Activated CD4-positive, alpha-beta T cell treated with anti-CD3 and anti-CD28 coated beads, Interleukin-10, Interleukin-2, amounts not matched to agents 100 ng/mL and 50 ng/mL, durations not matched to agents 16 hours and 8 hours (primary cell): ENCODE results near the gene LAMA3.

ENCODE experiments used
- DNase-seq: peaks from one replicate; pipeline ENCODE4 v3.0.0-alpha.2; 2020

LAMA3 gene

GRCh38 chr18:23882616-23883276 lies 193.5 kb downstream of the LAMA3 start:
- no peak for DNase-seq

- DNase-seq = no peak
These were observed 194.1 kb downstream of the LAMA3 start for GRCh38 chr18:23883277-23883790.

- no peak for DNase-seq
These were observed 195.6 kb downstream of the LAMA3 start for GRCh38 chr18:23884681-23885375.

GRCh38 chr18:23885750-23886149 lies 196.5 kb downstream of the LAMA3 start:
- peak; percentile 11 for DNase-seq

GRCh38 chr18:23887035-23887434 lies 197.8 kb downstream of the LAMA3 start:
- no peak for DNase-seq

GRCh38 chr18:23887493-23887892 lies 198.2 kb downstream of the LAMA3 start:
- DNase-seq = no peak

- DNase-seq = no peak
These were observed 199.6 kb downstream of the LAMA3 start for GRCh38 chr18:23888881-23889280.

- DNase-seq = no peak
These were observed 200.7 kb downstream of the LAMA3 start for GRCh38 chr18:23889907-23890306.

- DNase-seq = no peak
These were observed 201.3 kb downstream of the LAMA3 start for GRCh38 chr18:23890589-23890988.

GRCh38 chr18:23893653-23894052 lies 204.4 kb downstream of the LAMA3 start:
- no peak for DNase-seq

GRCh38 chr18:23894661-23895175 lies 205.5 kb downstream of the LAMA3 start:
- no peak for DNase-seq

GRCh38 chr18:23897291-23897690 lies 208.0 kb downstream of the LAMA3 start:
- no peak for DNase-seq

GRCh38 chr18:23897733-23898132 lies 208.5 kb downstream of the LAMA3 start:
- DNase-seq = no peak

GRCh38 chr18:23900994-23901393 lies 211.7 kb downstream of the LAMA3 start:
- DNase-seq = peak; percentile 9

GRCh38 chr18:23902396-23902795 lies 213.1 kb downstream of the LAMA3 start:
- DNase-seq = no peak

GRCh38 chr18:23903971-23904370 lies 214.7 kb downstream of the LAMA3 start:
- DNase-seq = no peak

GRCh38 chr18:23906658-23907057 lies 217.4 kb downstream of the LAMA3 start:
- DNase-seq = no peak

- DNase-seq = no peak
These were observed 219.6 kb downstream of the LAMA3 start for GRCh38 chr18:23908827-23909226.

- no peak for DNase-seq
These were observed 220.8 kb downstream of the LAMA3 start for GRCh38 chr18:23910032-23910431.

- DNase-seq = no peak
These were observed 223.1 kb downstream of the LAMA3 start for GRCh38 chr18:23912356-23912755.

- DNase-seq = no peak
These were observed 227.1 kb downstream of the LAMA3 start for GRCh38 chr18:23916338-23916737.

GRCh38 chr18:23918395-23919032 lies 229.3 kb downstream of the LAMA3 start:
- DNase-seq = peak; percentile 79

- DNase-seq = no peak
These were observed 230.8 kb downstream of the LAMA3 start for GRCh38 chr18:23920054-23920453.
